ENCODE results near the gene ROPN1L. TPM values are rescaled to one million over a fixed set of nuclear protein-coding genes. Genes with fewer than 3 reads are reported as not detected.

Gene ROPN1L
- total and polyA plus RNA-seq, 2 of the 4 experiments (the other 2 are of a cell fraction) = 0.34 to 0.36 TPM

- no peak overlapping the region for H3K23ac ChIP-seq (ENCODE audit: low read depth, low read length)
- H3K9me3 ChIP-seq (ENCODE audit: control insufficient read depth, insufficient read depth, low read length) = no peaks in the 10 kb centered on the region
- ChIA-PET CTCF (interaction anchor here (1.6 kb wide), 1 partner anchor 183 kb away, joined by 4 read pairs; no protein-coding TSS in a partner anchor), POLR2A (ENCODE audit: unreplicated experiment) (no interaction called here)
- H3K18ac ChIP-seq (ENCODE audit: low read depth, low read length) = no peak overlapping the region
- no peak overlapping the region for H2AK5ac ChIP-seq (ENCODE audit: low read depth, low read length)
- ATAC-seq (ENCODE audit: low read depth) (no peak), DNase-seq (no peak)
- WGBS, 2 experiments (ENCODE audit: extremely low coverage in 2 of 2, insufficient read length in 1 of 2) = 88% methylated on average over 7 of the region's 8 CpGs; no CpG with 5 or more reads in 1 of the 2 experiments
- no peak overlapping the region for H2BK15ac ChIP-seq (ENCODE audit: low read depth, low read length)
- no TSS peak for BruUV-seq (replicated peaks)
- no peak overlapping the region for H3K27ac ChIP-seq (ENCODE audit: insufficient read depth, low read length)
- dilution Hi-C loops (cut with HindIII; ENCODE audit: low sequenced_read_pairs, unreplicated experiment) (no loop called here), in situ Hi-C loops (cut with MboI; ENCODE audit: low sequenced_read_pairs) (no loop called here), intact Hi-C loops (cut with micrococcal nuclease) (no loop called here)
- H2BK5ac ChIP-seq (ENCODE audit: low read depth, low read length, poor library complexity, severe bottlenecking) = no peak overlapping the region
- peaks cover 2% of the 10 kb centered on the region; the same call in 1 of the 2 replicates for H3K4me1 ChIP-seq (ENCODE audit: control insufficient read depth, insufficient read depth, low read length)
- no peak overlapping the region for H4K5ac ChIP-seq (ENCODE audit: low read depth, low read length)
- H3K4me3 ChIP-seq (ENCODE audit: insufficient read depth, low read depth, low read length) = no peak overlapping the region
- no peak overlapping the region for H3K14ac ChIP-seq (replicated peaks; ENCODE audit: low read depth, low read length)
- no peak overlapping the region for H3K4ac ChIP-seq (ENCODE audit: low read depth, low read length)
- H3K4me2 ChIP-seq (ENCODE audit: low read depth, low read length) = no peak overlapping the region
- H2AK9ac ChIP-seq (replicated peaks; ENCODE audit: low read depth, low read length, poor library complexity) = no peak overlapping the region
- no peak overlapping the region for H3K56ac ChIP-seq (ENCODE audit: extremely low read depth, insufficient read depth, low read length)
- TF ChIP-seq MAZ (IDR thresholded peaks at IDR 0.05; ENCODE audit: borderline replicate concordance, low read depth, low read length) = no peak
- TF ChIP-seq CHD1 (IDR thresholded peaks at IDR 0.05; ENCODE audit: low read depth, low read length) = no peak
- no peak for TF ChIP-seq MXI1 (IDR thresholded peaks at IDR 0.05; ENCODE audit: borderline replicate concordance, low read depth, low read length)
- TF ChIP-seq RAD21 (IDR thresholded peaks at IDR 0.05; ENCODE audit: low read length) = no peak
- no peak for TF ChIP-seq POLR2A (IDR thresholded peaks at IDR 0.05; ENCODE audit: low read depth, low read length)
- TF ChIP-seq MAFK (IDR thresholded peaks at IDR 0.05; ENCODE audit: low read depth, low read length) = no peak
- no peak for TF ChIP-seq CEBPB (IDR thresholded peaks at IDR 0.05; ENCODE audit: low read depth, low read length)
- no peak for TF ChIP-seq CTCF (conservative IDR thresholded peaks at IDR 0.05; ENCODE audit: low read depth, low read length)
- no peak for TF ChIP-seq FOS (IDR thresholded peaks at IDR 0.05; ENCODE audit: low read depth, low read length)
- TF ChIP-seq BHLHE40 (IDR thresholded peaks at IDR 0.05; ENCODE audit: low read depth, low read length) = no peak
- no peak for TF ChIP-seq USF2 (IDR thresholded peaks at IDR 0.05; ENCODE audit: low read depth, low read length)
- no peak for TF ChIP-seq SMC3 (IDR thresholded peaks at IDR 0.05; ENCODE audit: low read depth, low read length)
- no peak for TF ChIP-seq RFX5 (IDR thresholded peaks at IDR 0.05; ENCODE audit: low read depth, low read length)
- TF ChIP-seq NFE2L2 (IDR thresholded peaks at IDR 0.05; ENCODE audit: low read depth, low read length) = no peak
- TF ChIP-seq RCOR1 (IDR thresholded peaks at IDR 0.05; ENCODE audit: insufficient replicate concordance, low read length) = no peak
- TF ChIP-seq ELK1 (IDR thresholded peaks at IDR 0.05; ENCODE audit: borderline replicate concordance, low read depth, low read length) = no peak
- H3K9me1 ChIP-seq (ENCODE audit: insufficient read depth, low read length) = no peaks in the 10 kb centered on the region; the same call in 1 of the 2 replicates
- H3K36me3 ChIP-seq (ENCODE audit: control insufficient read depth, insufficient read depth, low read length) = no peaks in the 10 kb centered on the region
- no peak overlapping the region for H2BK20ac ChIP-seq (ENCODE audit: low read depth, low read length)
- no peaks in the 10 kb centered on the region for H3K27me3 ChIP-seq (ENCODE audit: control insufficient read depth, insufficient read depth, low read length)
- 0 out of 2 replicates have a peak, but pooled peaks cover 4% of the 10 kb centered on the region for H4K20me1 ChIP-seq (ENCODE audit: insufficient read depth, low read length)
- H3K9ac ChIP-seq (ENCODE audit: low read depth, low read length) = no peak overlapping the region
- no peak overlapping the region for H2BK120ac ChIP-seq (ENCODE audit: low read depth, low read length)
- no peak overlapping the region for H4K91ac ChIP-seq (ENCODE audit: insufficient read depth, low read depth, low read length)
- H4K8ac ChIP-seq (ENCODE audit: low read depth in 2 of 2, low read length in 2 of 2) = no peak overlapping the region
- peaks cover 0 to 5% of the 10 kb centered on the region in 2 experiments; a peak in 1 of 4 replicates for H3K79me1 ChIP-seq (ENCODE audit: low read depth in 1 of 2, low read length in 2 of 2)
- no peak overlapping the region for H2AFZ ChIP-seq (replicated peaks; ENCODE audit: low read length, poor library complexity)
Measured at GRCh38 chr5:10445352-10445751, 3.7 kb downstream of the ROPN1L start.
